GM21526 (cell line): Measurements from ENCODE around the gene ITGB3.
"Not testable (repeated sequence)": the region's sequence is repeated elsewhere in the genome, so short reads cannot be mapped to it uniquely, and the experiment has no call there.

Source experiments
- ATAC-seq: cut with Tn5 transposase; IDR thresholded peaks from one replicate; pipeline ENCODE4 v1.9.1; 2021; ENCODE audit warnings: moderate library complexity; ENCODE audit not compliant: unreplicated experiment, low FRiP score

The ITGB3 gene

DNA sequence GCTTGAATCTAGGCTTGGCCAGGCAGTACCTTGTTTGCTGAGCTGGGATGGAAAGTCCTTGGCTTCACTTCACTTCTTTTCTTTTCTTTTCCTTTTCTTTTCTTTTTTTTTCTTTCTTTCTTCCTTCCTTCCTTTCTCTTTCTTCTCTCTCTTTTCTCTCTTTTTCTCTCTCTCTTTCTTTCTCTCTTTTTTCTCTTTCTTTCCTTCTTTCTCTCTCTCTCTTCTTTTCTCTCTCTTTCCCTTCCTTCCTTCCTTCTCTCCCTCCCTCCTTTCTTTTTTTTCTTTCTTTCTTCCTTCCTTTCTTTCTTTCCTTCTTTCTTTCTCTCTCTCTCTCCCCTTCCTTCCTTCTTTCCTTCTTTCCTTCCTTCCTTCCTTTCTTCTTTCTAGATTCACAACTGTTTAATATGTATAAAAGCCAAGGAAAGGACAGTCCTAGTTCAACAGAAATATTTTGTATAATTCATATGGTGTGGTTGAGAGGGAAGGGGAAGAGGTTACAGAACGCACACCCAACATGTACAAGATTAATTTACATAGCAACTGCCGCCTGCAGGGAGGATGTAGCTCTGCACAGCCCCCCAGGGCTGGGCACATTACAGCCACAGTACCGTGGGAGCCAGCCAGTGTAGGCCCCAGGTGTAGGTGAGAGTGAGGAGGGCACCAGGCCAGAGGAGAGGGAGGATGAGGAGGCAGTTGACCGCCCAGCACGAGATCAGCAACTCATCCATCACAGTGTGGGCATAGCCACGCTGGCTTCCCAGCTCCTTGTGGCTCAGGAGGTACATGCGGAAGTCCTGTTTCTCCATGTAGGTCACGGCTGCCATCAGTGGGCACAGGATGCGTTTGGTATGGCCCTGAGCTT, 9.7 kb upstream of the ITGB3 start:
- ATAC-seq = no peak

- ATAC-seq = no peak
Measured at GRCh38 chr17:47244697-47245096, 8.9 kb upstream of the ITGB3 start.

GRCh38 chr17:47246120-47246519, 7.5 kb upstream of the ITGB3 start:
- no peak for ATAC-seq

DNA sequence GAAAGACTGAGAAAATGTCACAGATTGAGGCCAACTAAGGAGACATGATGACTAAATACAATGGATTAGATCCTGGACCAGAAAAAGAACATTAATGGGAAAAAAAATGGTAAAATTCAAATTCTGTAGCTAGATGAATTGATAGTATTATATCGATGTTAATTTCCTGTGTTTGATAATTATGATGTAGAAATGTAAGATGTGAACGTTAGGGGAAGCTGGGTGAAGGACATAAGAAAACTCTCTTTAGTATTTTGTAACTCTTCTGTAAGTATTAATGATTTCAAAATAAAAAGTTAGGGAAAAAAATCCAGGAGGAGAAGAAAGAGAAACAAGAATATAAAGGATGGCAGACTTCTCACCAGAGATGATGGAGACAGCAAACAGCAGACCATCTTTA, 2.8 kb upstream of the ITGB3 start:
- ATAC-seq = no peak

DNA sequence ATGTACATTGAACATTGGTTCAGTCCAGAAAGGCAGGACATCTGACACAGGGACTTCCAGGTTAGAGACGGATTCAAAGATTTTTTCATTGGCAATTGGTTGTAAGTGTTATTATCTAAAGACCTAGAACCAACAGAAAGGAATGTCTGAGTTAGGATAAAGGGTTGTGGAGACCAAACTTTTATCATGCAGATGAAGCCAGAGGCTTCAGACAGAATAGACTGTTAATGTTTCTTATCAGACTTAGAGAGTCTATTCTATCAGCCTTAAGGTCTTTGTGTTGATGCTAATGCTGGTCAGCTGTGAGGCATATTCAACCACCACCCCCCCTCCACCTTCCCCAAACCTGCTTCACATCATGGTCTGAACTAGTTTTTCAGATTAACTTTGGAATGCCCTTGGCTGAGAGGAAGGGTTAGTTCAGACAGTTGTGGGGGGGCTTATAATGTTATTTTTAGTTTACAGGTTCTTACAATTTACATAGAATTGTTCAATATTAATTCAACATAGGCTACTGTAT, 2.1 kb upstream of the ITGB3 start:
- no peak for ATAC-seq

DNA sequence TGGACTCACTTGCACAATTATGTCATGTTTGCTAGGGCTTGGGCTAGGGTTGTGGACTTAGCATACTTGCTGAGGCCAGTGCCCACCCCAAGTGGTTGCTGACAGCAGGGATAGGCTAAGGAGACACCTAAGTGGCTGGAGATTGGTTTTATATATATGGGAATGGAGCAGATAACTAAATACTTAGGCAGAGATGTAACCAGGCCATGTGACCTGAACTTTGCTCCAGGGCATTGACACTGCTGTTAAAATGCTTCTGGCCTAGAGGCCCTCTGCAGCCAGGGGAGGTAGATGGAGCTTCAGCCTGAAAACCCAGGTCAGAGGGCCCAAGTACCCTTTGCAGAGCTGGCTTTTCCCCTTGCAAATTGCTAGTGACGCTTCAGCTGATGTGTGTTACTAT, 1.4 kb upstream of the ITGB3 start:
- no peak for ATAC-seq

- ATAC-seq = no peak
Measured at GRCh38 chr17:47252766-47253512, 688 bp upstream of the ITGB3 start.

DNA sequence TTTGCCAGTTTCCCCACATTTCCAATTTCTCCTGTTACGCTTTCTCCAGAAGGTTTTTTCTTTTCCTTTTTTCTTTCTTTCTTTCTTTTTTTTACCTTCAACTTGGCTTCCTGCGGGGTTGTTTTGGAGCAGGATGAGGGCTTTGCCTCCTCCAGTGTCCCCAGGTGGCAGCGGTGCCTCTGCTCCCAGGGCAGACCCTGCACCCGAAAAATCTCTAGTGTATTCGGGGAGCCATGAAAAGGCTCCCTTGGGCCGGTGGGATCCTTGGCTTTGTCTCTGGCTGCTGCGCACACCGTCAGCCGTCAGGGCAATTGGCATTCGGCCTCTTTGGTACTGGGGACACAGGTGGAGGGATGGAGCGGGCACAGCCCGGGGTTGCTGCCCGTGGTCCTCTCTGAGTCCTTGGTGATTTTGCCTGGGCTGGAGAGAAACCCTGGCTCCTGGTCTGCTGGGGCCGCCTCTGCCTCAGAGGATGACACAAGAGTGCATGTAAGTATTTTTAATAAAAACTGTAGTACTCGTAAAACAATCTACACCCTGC, 846 bp downstream of the ITGB3 start:
- ATAC-seq = no peak

- ATAC-seq = no peak
Measured at GRCh38 chr17:47257651-47258339, 4.2 kb downstream of the ITGB3 start.

- ATAC-seq = no peak
Measured at GRCh38 chr17:47262586-47262985, 9.0 kb downstream of the ITGB3 start.

- ATAC-seq = no peak
Measured at GRCh38 chr17:47264166-47264565, 10.5 kb downstream of the ITGB3 start.

DNA sequence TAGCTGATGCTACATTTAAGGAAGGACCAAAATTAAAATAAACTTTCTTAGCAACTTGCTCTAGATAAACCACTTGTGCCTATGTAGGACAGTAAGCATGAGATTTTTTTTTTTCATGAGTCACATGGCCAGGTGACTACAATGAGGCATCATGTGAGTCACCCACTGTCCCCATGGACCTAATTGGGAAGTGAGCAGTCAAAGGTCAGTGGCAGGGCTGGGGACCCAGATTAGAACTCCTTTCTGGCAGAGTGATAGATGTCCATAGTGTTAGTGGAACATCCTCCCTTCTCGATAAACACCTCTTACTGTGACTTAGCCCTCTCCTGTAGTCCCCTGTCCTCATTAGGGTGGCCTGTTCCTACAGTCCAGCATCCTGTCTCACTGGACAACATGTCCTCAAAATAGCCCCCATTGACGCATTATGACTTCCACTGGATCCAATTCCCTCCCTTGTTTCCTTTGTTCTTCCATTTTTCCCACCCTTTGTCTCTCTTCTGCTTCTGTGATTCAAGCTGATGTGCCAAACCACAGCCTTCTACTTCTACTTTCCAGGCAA, 12.4 kb downstream of the ITGB3 start:
- ATAC-seq = no peak

DNA sequence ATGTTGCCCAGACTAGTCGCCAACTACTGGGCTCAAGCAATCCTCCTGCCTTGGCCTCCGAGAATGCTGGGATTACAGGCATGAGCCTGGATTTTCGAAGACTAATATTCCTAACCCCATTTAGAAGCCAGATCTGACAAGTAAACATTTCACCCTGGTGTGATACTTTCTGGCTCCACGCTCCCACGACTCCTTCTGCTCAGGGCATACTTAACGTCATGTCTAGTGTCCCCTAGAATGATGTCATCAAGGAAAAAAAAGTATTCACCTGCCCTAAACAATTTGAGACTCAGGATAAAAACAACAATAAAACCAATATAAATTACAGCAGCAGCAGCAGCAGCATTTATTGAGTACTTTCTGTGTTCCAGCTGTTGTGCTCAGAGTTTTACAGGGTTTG, 13.2 kb downstream of the ITGB3 start:
- ATAC-seq = no peak

DNA sequence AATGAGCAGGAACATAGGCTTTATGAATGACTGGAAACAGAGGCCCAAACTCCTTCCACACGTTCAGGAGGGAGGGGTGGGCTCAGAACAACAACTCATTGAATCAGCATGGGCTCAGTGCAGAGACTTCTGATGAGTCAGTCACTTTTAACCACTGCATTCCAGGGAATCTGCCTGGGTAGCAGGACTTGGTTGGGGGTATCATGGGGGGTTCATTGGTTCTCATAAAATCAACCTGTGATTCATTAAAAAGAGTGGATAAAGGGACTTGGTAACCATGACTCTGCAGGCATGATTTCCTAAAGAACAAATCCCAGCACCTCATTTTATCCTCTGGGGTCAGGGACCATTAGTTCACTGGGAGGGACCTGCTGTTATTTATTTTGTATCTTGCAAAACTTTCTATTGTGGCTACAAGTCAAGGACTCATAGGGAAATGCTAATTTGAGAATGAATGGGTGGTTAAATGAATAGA, 13.8 kb downstream of the ITGB3 start:
- no peak for ATAC-seq

DNA sequence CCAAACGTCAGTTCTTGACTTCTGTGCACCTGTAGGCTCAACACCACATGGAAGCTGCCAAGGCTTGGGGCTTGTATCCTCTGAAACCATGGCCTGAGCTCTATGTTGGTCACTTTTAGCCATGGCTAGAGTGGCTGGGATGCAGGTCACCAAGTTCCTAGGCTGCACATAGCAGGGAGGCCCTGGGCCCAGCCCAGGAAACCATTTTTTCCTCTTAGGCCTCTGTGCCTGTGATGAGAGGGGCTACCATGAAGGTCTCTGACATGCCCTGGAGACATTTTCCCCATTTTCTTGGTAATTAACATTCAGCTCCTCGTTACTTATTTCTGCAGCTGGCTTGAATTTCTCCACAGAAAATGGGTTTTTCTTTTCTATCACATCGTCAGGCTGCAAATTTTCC, 15.3 kb downstream of the ITGB3 start:
- not testable (repeated sequence) for ATAC-seq

DNA sequence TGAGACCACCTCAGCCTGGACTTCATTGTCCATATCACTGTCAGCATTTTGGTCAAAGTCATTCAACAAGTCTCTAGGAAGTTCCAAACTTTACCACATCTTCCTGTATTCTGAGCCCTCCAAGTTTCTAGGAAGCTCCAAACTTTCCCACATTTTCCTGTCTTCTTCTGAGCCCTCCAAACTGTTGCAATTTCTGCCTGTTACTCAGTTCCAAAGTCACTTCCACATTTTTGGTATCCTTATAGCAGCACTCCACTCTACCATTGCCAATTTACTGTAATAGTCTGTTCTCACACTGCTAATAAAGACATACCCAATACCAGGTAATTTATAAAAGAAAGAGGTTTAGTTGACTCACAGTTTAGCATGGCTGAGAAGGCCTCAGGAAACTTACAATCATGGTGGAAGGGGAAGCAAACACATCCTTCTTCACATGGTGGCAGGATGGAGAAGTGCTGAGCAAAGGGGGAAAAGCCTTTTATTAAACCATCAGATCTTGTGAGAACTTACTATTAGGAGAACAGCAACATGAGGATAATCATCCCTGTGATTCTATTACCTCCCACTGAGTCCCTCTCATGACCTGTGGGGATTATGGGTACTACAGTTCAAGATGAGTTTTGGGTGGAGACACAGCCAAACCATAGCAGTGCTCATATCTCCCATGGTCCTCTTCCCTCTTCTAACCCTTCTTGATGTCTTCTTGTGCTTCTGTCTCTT, 16.1 kb downstream of the ITGB3 start:
- not testable (repeated sequence) for ATAC-seq

DNA sequence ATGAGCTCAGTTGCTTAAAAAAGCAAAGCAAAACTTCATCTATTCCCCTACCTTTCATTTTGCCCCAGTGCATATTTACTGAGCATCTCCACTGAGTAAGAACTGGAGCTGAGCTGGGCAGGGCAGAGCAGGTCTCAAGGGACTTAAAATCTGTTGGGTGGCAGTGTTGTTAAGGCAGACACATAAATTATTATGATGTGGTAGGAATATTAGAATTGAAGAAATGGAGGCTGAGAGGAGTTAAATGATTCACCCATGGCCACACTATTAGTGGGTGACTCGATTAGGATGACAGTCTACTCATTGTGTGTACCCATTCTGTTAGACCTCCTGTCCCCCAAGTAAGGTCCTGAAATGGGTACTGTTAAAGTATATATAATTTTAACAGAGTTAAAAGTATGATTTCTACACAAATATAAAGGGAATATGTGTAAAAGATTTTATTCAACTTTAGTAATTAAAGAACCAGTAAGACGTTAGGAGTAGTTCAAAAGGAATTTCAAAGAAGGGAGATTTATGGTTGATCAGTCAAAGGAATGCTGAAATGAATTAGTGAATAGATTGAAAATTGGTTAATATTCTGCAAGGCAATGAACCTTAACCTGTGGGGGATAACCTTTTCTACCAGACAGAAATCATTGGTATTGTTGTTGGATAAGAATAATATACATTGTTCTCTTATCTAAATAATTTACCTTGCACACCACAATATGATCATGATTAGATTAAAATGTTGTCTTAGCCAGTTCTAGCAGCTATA, 17.5 kb downstream of the ITGB3 start:
- no peak for ATAC-seq

DNA sequence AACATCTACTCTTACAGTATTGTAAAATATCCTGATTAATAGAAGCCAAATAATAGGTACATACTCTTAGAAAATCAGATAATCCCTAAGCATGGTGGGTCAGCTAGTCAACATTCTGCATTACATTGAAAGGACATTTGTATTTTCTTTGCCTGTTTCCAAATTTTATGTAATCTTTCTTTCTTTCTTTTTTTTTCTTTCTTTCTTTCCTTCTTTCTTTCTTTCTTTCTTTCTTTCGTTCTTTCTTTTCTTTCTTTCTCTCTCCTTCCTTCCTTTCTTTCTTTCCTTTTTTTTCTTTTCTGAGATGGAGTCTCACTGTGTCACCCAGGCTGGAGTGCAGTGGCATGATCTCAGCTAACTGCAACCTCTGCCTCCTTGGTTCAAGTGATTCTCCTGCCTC, 18.9 kb downstream of the ITGB3 start:
- no peak for ATAC-seq

- no peak for ATAC-seq
Measured at GRCh38 chr17:47273245-47273644, 19.6 kb downstream of the ITGB3 start.
